IMR-90 (cell line): ENCODE results near the gene FHAD1. TPM values are rescaled to one million over a fixed set of nuclear protein-coding genes. Genes with fewer than 3 reads are reported as not detected.

Source experiments
- ATAC-seq: fragments of 200-7000 bp; cut with Tn5 transposase; 2 replicates; pipeline ENCODE4 v1.9.1; 2020; ENCODE audit warnings: low read depth, mild to moderate bottlenecking, moderate library complexity
- BruUV-seq: library from RNA; stranded (reverse); fragments of 400-500 nt; replicated peaks from 2 replicates; lab custom pipeline; 2021; lab: Mats Ljungman, UMichigan
- CTCF ChIA-PET: fragments of 300-600 bp; formaldehyde crosslinking; extraction: SDS; loops from one replicate; lab custom pipeline; 2021; ENCODE audit warnings: antibody characterized with exemption; lab: Yijun Ruan, JAX
- POLR2A ChIA-PET: fragments of 300-600 bp; sonication (Branson Sonifier 250); formaldehyde crosslinking; loops from one replicate; lab custom pipeline; 2022; ENCODE audit warnings: antibody characterized with exemption; ENCODE audit not compliant: unreplicated experiment; lab: Charles Lee
- DNase-seq: peaks from one replicate; pipeline ENCODE4 v3.0.0; 2013
- H2AFZ ChIP-seq: replicated peaks from 2 replicates; pipeline ENCODE3; 2013; ENCODE audit warnings: low read length, mild to moderate bottlenecking; ENCODE audit not compliant: poor library complexity
- H2AK5ac ChIP-seq: 2 replicates; pipeline ENCODE4 v1.6.1; 2013; ENCODE audit warnings: low read depth, low read length, inconsistent platforms
- H2AK9ac ChIP-seq: replicated peaks from 2 replicates; pipeline ENCODE3; 2013; ENCODE audit warnings: mild to moderate bottlenecking, low read depth, low read length, moderate library complexity; ENCODE audit not compliant: poor library complexity
- H2BK120ac ChIP-seq: 2 replicates; pipeline ENCODE4 v1.6.1; 2013; ENCODE audit warnings: low read depth, low read length, inconsistent platforms
- H2BK15ac ChIP-seq: 3 replicates; pipeline ENCODE4 v1.6.1; 2013; ENCODE audit warnings: low read depth, low read length, inconsistent platforms
- H2BK20ac ChIP-seq: 2 replicates; pipeline ENCODE4 v1.6.1; 2013; ENCODE audit warnings: low read depth, mild to moderate bottlenecking, inconsistent platforms, low read length, moderate library complexity
- H2BK5ac ChIP-seq: 2 replicates; pipeline ENCODE4 v1.6.1; 2013; ENCODE audit warnings: mild to moderate bottlenecking, low read depth, low read length, inconsistent platforms; ENCODE audit not compliant: poor library complexity, severe bottlenecking
- H3K14ac ChIP-seq: replicated peaks from 2 replicates; pipeline ENCODE4 v1.6.1; 2013; ENCODE audit warnings: low read depth, low read length, inconsistent platforms
- H3K18ac ChIP-seq: 2 replicates; pipeline ENCODE4 v1.6.1; 2013; ENCODE audit warnings: low read depth, low read length, control low read depth
- H3K23ac ChIP-seq: 2 replicates; pipeline ENCODE4 v1.6.1; 2013; ENCODE audit warnings: low read depth, low read length, inconsistent platforms
- H3K27ac ChIP-seq: 2 replicates; pipeline ENCODE4 v1.5.1; 2013; ENCODE audit warnings: mild to moderate bottlenecking, control low read depth, low read length; ENCODE audit not compliant: insufficient read depth
- H3K27me3 ChIP-seq: 2 replicates; pipeline ENCODE4 v1.6.1; 2013; ENCODE audit warnings: low read length; ENCODE audit not compliant: control insufficient read depth, insufficient read depth
- H3K36me3 ChIP-seq: 2 replicates; pipeline ENCODE4 v1.6.1; 2013; ENCODE audit warnings: low read length, mixed read lengths; ENCODE audit not compliant: control insufficient read depth, insufficient read depth
- H3K4ac ChIP-seq: 2 replicates; pipeline ENCODE4 v1.6.1; 2013; ENCODE audit warnings: low read depth, low read length, inconsistent platforms
- H3K4me1 ChIP-seq: 2 replicates; pipeline ENCODE4 v1.6.1; 2013; ENCODE audit warnings: low read length, mixed read lengths; ENCODE audit not compliant: control insufficient read depth, insufficient read depth
- H3K4me2 ChIP-seq: 2 replicates; pipeline ENCODE4 v1.6.1; 2013; ENCODE audit warnings: low read depth, mild to moderate bottlenecking, control low read depth, low read length, moderate library complexity
- H3K4me3 ChIP-seq: 2 replicates; pipeline ENCODE4 v1.5.1; 2013; ENCODE audit warnings: low read depth, mild to moderate bottlenecking, control low read depth, low read length, moderate library complexity; ENCODE audit not compliant: insufficient read depth
- H3K56ac ChIP-seq: 2 replicates; pipeline ENCODE4 v1.6.1; 2013; ENCODE audit warnings: low read length, inconsistent platforms; ENCODE audit not compliant: insufficient read depth; ENCODE audit errors: extremely low read depth
- H3K79me1 ChIP-seq, 2 experiments: 2 replicates each; pipeline ENCODE4 v1.6.1; 2013; ENCODE audit warnings: low read length in 2 of 2, inconsistent platforms in 1 of 2, low read depth in 1 of 2
- H3K9ac ChIP-seq: 2 replicates; pipeline ENCODE4 v1.6.1; 2013; ENCODE audit warnings: low read depth, low read length, control low read depth
- H3K9me1 ChIP-seq: 2 replicates; pipeline ENCODE4 v1.6.1; 2013; ENCODE audit warnings: low read length, inconsistent platforms; ENCODE audit not compliant: insufficient read depth
- H3K9me3 ChIP-seq: 2 replicates; pipeline ENCODE4 v1.6.1; 2013; ENCODE audit warnings: low read length; ENCODE audit not compliant: control insufficient read depth, insufficient read depth
- H4K20me1 ChIP-seq: 2 replicates; pipeline ENCODE4 v1.6.1; 2013; ENCODE audit warnings: low read length, inconsistent platforms; ENCODE audit not compliant: insufficient read depth
- H4K5ac ChIP-seq: 2 replicates; pipeline ENCODE4 v1.6.1; 2013; ENCODE audit warnings: mild to moderate bottlenecking, low read depth, low read length, control low read depth
- H4K8ac ChIP-seq, 2 experiments: 2 replicates each; pipeline ENCODE4 v1.6.1; 2013; ENCODE audit warnings: low read depth in 2 of 2, low read length in 2 of 2, control low read depth in 1 of 2, inconsistent platforms in 1 of 2
- H4K91ac ChIP-seq: 2 replicates; pipeline ENCODE4 v1.6.1; 2013; ENCODE audit warnings: low read depth, low read length, inconsistent platforms; ENCODE audit not compliant: insufficient read depth
- ELK1 ChIP-seq: fragments of 150-350 bp; IDR thresholded peaks from 2 replicates; pipeline ENCODE4 v1.6.1; 2016; ENCODE audit warnings: low read depth, mild to moderate bottlenecking, low read length, moderate library complexity, borderline replicate concordance
- FOS ChIP-seq: fragments of 150-350 bp; IDR thresholded peaks from 2 replicates; pipeline ENCODE4 v1.6.1; 2016; ENCODE audit warnings: low read depth, low read length
- MAZ ChIP-seq: IDR thresholded peaks from 2 replicates; pipeline ENCODE4 v1.6.1; 2012; ENCODE audit warnings: low read depth, mild to moderate bottlenecking, low read length, improper control_type of control experiment, moderate library complexity, borderline replicate concordance
- POLR2A ChIP-seq: IDR thresholded peaks from 2 replicates; pipeline ENCODE4 v1.6.1; 2012; ENCODE audit warnings: mild to moderate bottlenecking, low read depth, low read length
- RFX5 ChIP-seq: IDR thresholded peaks from 2 replicates; pipeline ENCODE4 v1.8.0; 2012; ENCODE audit warnings: low read depth, mild to moderate bottlenecking, low read length, moderate library complexity
- USF2 ChIP-seq: fragments of 150-350 bp; IDR thresholded peaks from 2 replicates; pipeline ENCODE4 v1.6.1; 2017; ENCODE audit warnings: mild to moderate bottlenecking, antibody characterized with exemption, low read length, low read depth
- WGBS, 2 experiments: methylation state at CpG; one replicate each; pipeline versions ENCODE4 v1.1.5 to v1.1.7; 2013; ENCODE audit warnings: missing lambda C conversion rate in 2 of 2; ENCODE audit not compliant: insufficient read length in 1 of 2; ENCODE audit errors: extremely low coverage in 2 of 2; 5-methylcytosine and 5-hydroxymethylcytosine counted together
- dilution Hi-C: fragments of 300-500 bp; cut with HindIII; formaldehyde crosslinking; loops from one replicate; pipeline ENCODE4 v1.14.3; 2018; ENCODE audit warnings: low sequenced_read_pairs; ENCODE audit not compliant: unreplicated experiment
- in situ Hi-C: fragments of 300-500 bp; cut with MboI; formaldehyde crosslinking; loops from 3 replicates; pipeline ENCODE4 v1.14.3; 2019; ENCODE audit warnings: low sequenced_read_pairs, inconsistent platforms, mixed read lengths
- intact Hi-C: fragments of 100-400 bp; cut with micrococcal nuclease; formaldehyde crosslinking; loops from 2 replicates; pipeline ENCODE4 v1.10.0; 2022
- polyA plus RNA-seq, 3 experiments: library from polyadenylated mRNA; depleted of rRNA; stranded (reverse); fragments of >200 nt; gene quantifications; 2 replicates each; pipeline ENCODE4 v1.2.3, GENCODE V29; 2012; ENCODE audit warnings: low replicate concordance in 1 of 3
- total RNA-seq: library from RNA; depleted of rRNA; stranded (reverse); fragments of >200 nt; gene quantifications from 2 replicates; pipeline ENCODE4 v1.2.3, GENCODE V29; 2012

FHAD1 gene
- total and polyA plus RNA-seq, 2 of the 4 experiments (the other 2 are of a cell fraction), result not detected

- dilution Hi-C loops, result no loop called here
- H2BK15ac ChIP-seq, result no peak overlapping the region
- peaks cover 15% of the 10 kb centered on the region; the same call in 1 of the 2 replicates for H3K9me1 ChIP-seq
- no peak overlapping the region for H2BK20ac ChIP-seq
- peak overlapping the region; percentile 57 for H2AK9ac ChIP-seq
- peaks cover 14 to 75% of the 10 kb centered on the region in 2 experiments; a peak in 3 of 4 replicates for H3K79me1 ChIP-seq
- no peak overlapping the region for H3K4me2 ChIP-seq
- H2AK5ac ChIP-seq, result no peak overlapping the region
- no peak overlapping the region for H3K14ac ChIP-seq
- intact Hi-C loops, result no loop called here
- BruUV-seq, result no TSS peak
- CTCF ChIA-PET, result interaction anchor here (0.7 to 1.1 kb wide), 2 partner anchors 14 to 84 kb away, joined by 3 read pairs; no protein-coding TSS in a partner anchor
- H3K9ac ChIP-seq, result no peak overlapping the region
- H2BK5ac ChIP-seq, result no peak overlapping the region
- no peak overlapping the region for H3K56ac ChIP-seq
- H3K18ac ChIP-seq, result no peak overlapping the region
- no peaks in the 10 kb centered on the region for H3K9me3 ChIP-seq
- H4K91ac ChIP-seq, result no peak overlapping the region
- peaks cover 31% of the 10 kb centered on the region for H3K4me1 ChIP-seq
- H3K27me3 ChIP-seq, result no peaks in the 10 kb centered on the region
- no peak overlapping the region for H4K5ac ChIP-seq
- H3K36me3 ChIP-seq, result peaks cover 4% of the 10 kb centered on the region; the same call in 1 of the 2 replicates
- no peak overlapping the region for H2AFZ ChIP-seq
- in situ Hi-C loops, result loop anchor here (5.0 kb wide), 1 partner anchor 71 kb away; no protein-coding TSS in a partner anchor
- H3K4ac ChIP-seq, result no peak overlapping the region
- DNase-seq (no peak), ATAC-seq (no peak)
- H3K27ac ChIP-seq, result no peak overlapping the region
- H3K4me3 ChIP-seq, result no peak overlapping the region
- WGBS, 2 experiments, result 92% methylated on average over 5 of the region's 11 CpGs; no CpG with 5 or more reads in 1 of the 2 experiments
- no peak overlapping the region for H3K23ac ChIP-seq
- TF ChIP-seq ELK1, result no peak
- no peak for TF ChIP-seq USF2
- TF ChIP-seq RFX5, result no peak
- no peak for TF ChIP-seq MAZ
- no peak for TF ChIP-seq FOS
- no peak for TF ChIP-seq POLR2A
- peaks cover 25% of the 10 kb centered on the region for H4K20me1 ChIP-seq
- no peak overlapping the region for H4K8ac ChIP-seq
- POLR2A ChIA-PET, result no interaction called here
- no peak overlapping the region for H2BK120ac ChIP-seq
Measured at GRCh38 chr1:15412843-15413242, 165.8 kb downstream of the FHAD1 start.
